GM12892 (cell line): ENCODE results near the gene LIF.
A peak's percentile ranks its signal among the peaks of the same experiment; 100 is the strongest.

Experiments used
- DNase-seq: peaks from one replicate; pipeline ENCODE4 v3.0.0; 2011; ENCODE audit not compliant: insufficient read length
- FAIRE-seq: peaks from 2 replicates; lab custom pipeline; 2011; peaks lifted over from hg19 to GRCh38; lab: Jason Lieb, UNC
- POLR2A ChIP-seq: IDR thresholded peaks from 2 replicates; pipeline ENCODE4 v1.6.1; 2011; ENCODE audit warnings: low read depth, low read length, control low read depth
- POLR2AphosphoS5 ChIP-seq: IDR thresholded peaks from 2 replicates; pipeline ENCODE4 v1.6.1; 2011; ENCODE audit warnings: low read depth, low read length, control low read depth
- TAF1 ChIP-seq: IDR thresholded peaks from 2 replicates; pipeline ENCODE4 v1.6.1; 2011; ENCODE audit warnings: low read depth, mild to moderate bottlenecking, control low read depth, low read length, borderline replicate concordance

The LIF gene

GRCh38 chr22:30266445-30267381, 20.2 kb upstream of the LIF start, which contains the start of gene OSM:
Gene OSM, minus strand, starts transcription at chr22:30266851. Its CDS starts 52 bp downstream, at chr22:30266799.
- peak; percentile 64 for FAIRE-seq
- TF ChIP-seq POLR2AphosphoS5 (no peak), TAF1 (no peak), POLR2A (no peak)
- peak; percentile 61 for DNase-seq

GRCh38 chr22:30265823-30266444, 19.4 kb upstream of the LIF start:
- DNase-seq (peak; percentile 81), FAIRE-seq (peak; percentile 96)
- TF ChIP-seq TAF1, result no peak
- TF ChIP-seq POLR2A, result peak; percentile 69; the same call in 1 of the 2 replicates
- TF ChIP-seq POLR2AphosphoS5, result peak; percentile 33; the same call in 1 of the 2 replicates

GRCh38 chr22:30265131-30265720, 18.7 kb upstream of the LIF start:
- DNase-seq (no peak), FAIRE-seq (no peak)
- no peak for TF ChIP-seq POLR2AphosphoS5
- no peak for TF ChIP-seq TAF1

- FAIRE-seq (no peak), DNase-seq (no peak)
- no peak for TF ChIP-seq TAF1
- TF ChIP-seq POLR2A, result no peak
- TF ChIP-seq POLR2AphosphoS5, result no peak
These were observed 17.3 kb upstream of the LIF start for GRCh38 chr22:30263883-30264282.

GRCh38 chr22:30262917-30263741, 16.6 kb upstream of the LIF start:
- DNase-seq (peak; percentile 65), FAIRE-seq (peak; percentile 73)
- TF ChIP-seq TAF1, result no peak
- TF ChIP-seq POLR2A, result no peak
- TF ChIP-seq POLR2AphosphoS5, result no peak

- FAIRE-seq, result no peak
- DNase-seq, result no peak
These were observed 15.6 kb upstream of the LIF start for GRCh38 chr22:30262112-30262511.

GRCh38 chr22:30261134-30261533, 14.6 kb upstream of the LIF start:
- FAIRE-seq (no peak), DNase-seq (no peak)
- TF ChIP-seq POLR2AphosphoS5, result no peak
- no peak for TF ChIP-seq TAF1
- TF ChIP-seq POLR2A, result no peak

More at GRCh38 chr22:30262112-30262511, 15.6 kb upstream of the LIF start:
- no peak for TF ChIP-seq TAF1
- no peak for TF ChIP-seq POLR2AphosphoS5
- no peak for TF ChIP-seq POLR2A

- no peak for TF ChIP-seq POLR2A
- no peak for TF ChIP-seq POLR2AphosphoS5
- TF ChIP-seq TAF1, result no peak
- DNase-seq (no peak), FAIRE-seq (no peak)
These were observed 14.1 kb upstream of the LIF start for GRCh38 chr22:30260682-30261081.

- no peak for DNase-seq
- TF ChIP-seq TAF1, result no peak
- TF ChIP-seq POLR2A, result no peak
- TF ChIP-seq POLR2AphosphoS5, result no peak
- FAIRE-seq, result no peak
These were observed 13.7 kb upstream of the LIF start for GRCh38 chr22:30260276-30260675.

GRCh38 chr22:30254314-30254713, 7.8 kb upstream of the LIF start:
- DNase-seq (no peak), FAIRE-seq (no peak)

GRCh38 chr22:30253205-30253852, 6.8 kb upstream of the LIF start:
- TF ChIP-seq POLR2A (no peak), TAF1 (no peak), POLR2AphosphoS5 (no peak)
- FAIRE-seq (peak; percentile 81), DNase-seq (no peak)

More at GRCh38 chr22:30254314-30254713, 7.8 kb upstream of the LIF start:
- TF ChIP-seq POLR2AphosphoS5, result no peak
- no peak for TF ChIP-seq POLR2A
- TF ChIP-seq TAF1, result no peak
